Measurements from ENCODE around the gene CD8A. TPM values are rescaled to one million over a fixed set of nuclear protein-coding genes. Genes with fewer than 3 reads are reported as not detected.
"Not testable (repeated sequence)": the region's sequence is repeated elsewhere in the genome, so short reads cannot be mapped to it uniquely, and the experiment has no call there.

The CD8A gene
- not detected in 2 replicates for polyA plus RNA-seq (2011; rRNA removed)
- polyA minus RNA-seq (2011; rRNA and poly(A)+ RNA removed) = not detected in 2 replicates

GRCh38 chr2:86790676-86791572 lies at the start of gene CD8A:
Gene CD8A (minus strand): TSS chr2:86790913. CDS start chr2:86790825, 88 bp downstream.
- Histone ChIP-seq H3K27me3 (ENCODE audit: control insufficient read depth, insufficient read depth, low read length) (peaks cover 47% of the 10 kb centered on the region), H3K36me3 (ENCODE audit: control insufficient read depth, insufficient read depth, low read length) (no peaks in the 10 kb centered on the region), H3K4me3 (ENCODE audit: low read depth, low read length) (no peak within 1 kb of the TSS)
- no peak for DNase-seq (ENCODE audit: low read depth)
- ChIA-PET POLR2A (interaction anchor here (0.5 kb wide), 1 partner anchor 21 kb away, joined by 4 read pairs; no protein-coding TSS in a partner anchor), CTCF (interaction anchor here (1.8 kb wide), 1 partner anchor 17 kb away, joined by 7 read pairs; no protein-coding TSS in a partner anchor)
- TF ChIP-seq, protein P1, sequence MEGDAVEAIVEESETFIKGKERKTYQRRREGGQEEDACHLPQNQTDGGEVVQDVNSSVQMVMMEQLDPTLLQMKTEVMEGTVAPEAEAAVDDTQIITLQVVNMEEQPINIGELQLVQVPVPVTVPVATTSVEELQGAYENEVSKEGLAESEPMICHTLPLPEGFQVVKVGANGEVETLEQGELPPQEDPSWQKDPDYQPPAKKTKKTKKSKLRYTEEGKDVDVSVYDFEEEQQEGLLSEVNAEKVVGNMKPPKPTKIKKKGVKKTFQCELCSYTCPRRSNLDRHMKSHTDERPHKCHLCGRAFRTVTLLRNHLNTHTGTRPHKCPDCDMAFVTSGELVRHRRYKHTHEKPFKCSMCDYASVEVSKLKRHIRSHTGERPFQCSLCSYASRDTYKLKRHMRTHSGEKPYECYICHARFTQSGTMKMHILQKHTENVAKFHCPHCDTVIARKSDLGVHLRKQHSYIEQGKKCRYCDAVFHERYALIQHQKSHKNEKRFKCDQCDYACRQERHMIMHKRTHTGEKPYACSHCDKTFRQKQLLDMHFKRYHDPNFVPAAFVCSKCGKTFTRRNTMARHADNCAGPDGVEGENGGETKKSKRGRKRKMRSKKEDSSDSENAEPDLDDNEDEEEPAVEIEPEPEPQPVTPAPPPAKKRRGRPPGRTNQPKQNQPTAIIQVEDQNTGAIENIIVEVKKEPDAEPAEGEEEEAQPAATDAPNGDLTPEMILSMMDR (IDR thresholded peaks at IDR 0.05; ENCODE audit: insufficient read depth, low read depth, low read length) = no peak

DNA sequence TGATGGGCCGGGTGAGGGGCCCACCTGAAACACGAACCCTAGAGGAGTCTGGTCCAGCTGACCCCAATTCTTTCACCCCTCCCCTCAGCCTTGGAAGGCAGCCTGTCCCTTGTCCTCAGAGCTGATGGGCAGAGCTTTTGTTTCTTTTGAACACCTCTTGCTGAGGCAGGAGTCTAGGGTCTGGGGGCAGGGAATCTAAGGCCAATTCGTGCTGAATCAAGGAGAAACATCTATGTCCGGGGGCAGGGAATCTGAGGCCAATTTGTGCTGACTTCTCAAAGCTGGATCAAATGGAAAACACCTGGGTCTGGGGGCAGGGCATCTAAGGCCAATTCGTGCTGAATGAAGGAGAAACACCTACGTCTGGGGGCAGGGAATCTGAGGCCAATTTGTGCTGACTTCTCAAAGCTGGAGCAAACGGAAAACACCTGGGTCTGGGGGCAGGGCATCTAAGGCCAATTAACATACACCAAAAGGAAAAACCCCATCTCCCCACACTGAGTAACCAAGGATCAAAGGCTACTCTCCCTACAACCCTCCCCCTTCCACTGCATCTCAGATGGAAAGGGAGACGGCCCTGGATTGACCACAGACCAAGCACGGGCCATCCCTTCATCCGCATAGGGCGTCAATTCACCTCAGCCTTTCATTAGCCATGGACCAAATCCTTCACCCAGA lies 49.3 kb upstream of the CD8A start:
- H3K27me3 ChIP-seq (ENCODE audit: control insufficient read depth, insufficient read depth, low read length); H3K36me3 ChIP-seq (ENCODE audit: control insufficient read depth, insufficient read depth, low read length); CTCF ChIA-PET; POLR2A ChIA-PET; H3K4me3 ChIP-seq (ENCODE audit: low read depth, low read length); DNase-seq (ENCODE audit: low read depth): not testable (repeated sequence)

DNA sequence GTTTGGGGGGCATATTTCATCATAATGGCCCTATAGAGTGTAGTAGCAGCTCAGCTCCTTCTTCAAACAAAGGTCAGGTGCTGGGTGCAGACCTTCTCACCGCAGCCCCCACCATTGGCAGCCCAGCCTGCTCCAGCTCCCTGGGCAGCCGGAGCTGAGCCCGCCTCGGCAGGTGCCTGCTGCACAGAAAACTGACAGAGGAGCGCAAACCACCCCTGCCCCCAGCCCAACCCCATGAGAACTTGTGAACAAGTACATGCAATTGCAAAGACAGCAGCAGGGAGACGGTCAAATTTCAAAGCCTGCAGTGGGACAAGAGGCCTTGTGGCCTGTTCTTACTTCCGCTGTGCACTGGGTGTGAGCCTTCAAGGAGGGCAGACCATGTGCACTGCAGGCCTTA lies 48.7 kb upstream of the CD8A start:
- CTCF ChIA-PET; POLR2A ChIA-PET; DNase-seq (ENCODE audit: low read depth); H3K27me3 ChIP-seq (ENCODE audit: control insufficient read depth, insufficient read depth, low read length); H3K4me3 ChIP-seq (ENCODE audit: low read depth, low read length); H3K36me3 ChIP-seq (ENCODE audit: control insufficient read depth, insufficient read depth, low read length): not testable (repeated sequence)

DNA sequence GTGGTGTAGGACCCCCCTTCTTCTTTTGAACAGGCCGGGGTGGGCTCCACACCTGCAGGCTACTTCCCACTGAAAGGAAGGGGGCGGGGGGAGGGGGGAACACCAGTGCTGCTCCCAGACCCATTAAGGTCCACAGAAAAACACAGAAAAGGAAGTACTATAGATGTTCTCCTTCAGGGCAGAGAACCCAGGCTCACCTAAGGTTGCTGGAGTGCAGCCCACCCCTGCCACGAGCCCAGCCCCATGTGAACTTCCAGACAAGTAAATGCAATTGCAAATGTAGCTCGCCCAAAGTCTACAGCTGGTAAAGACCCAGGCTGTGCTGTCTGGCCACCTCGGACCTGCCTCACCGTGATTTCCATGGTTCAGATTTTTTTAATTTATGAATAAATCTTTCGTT lies 47.0 kb upstream of the CD8A start:
- DNase-seq (ENCODE audit: low read depth); H3K27me3 ChIP-seq (ENCODE audit: control insufficient read depth, insufficient read depth, low read length); H3K4me3 ChIP-seq (ENCODE audit: low read depth, low read length); H3K36me3 ChIP-seq (ENCODE audit: control insufficient read depth, insufficient read depth, low read length); CTCF ChIA-PET; POLR2A ChIA-PET: not testable (repeated sequence)

DNA sequence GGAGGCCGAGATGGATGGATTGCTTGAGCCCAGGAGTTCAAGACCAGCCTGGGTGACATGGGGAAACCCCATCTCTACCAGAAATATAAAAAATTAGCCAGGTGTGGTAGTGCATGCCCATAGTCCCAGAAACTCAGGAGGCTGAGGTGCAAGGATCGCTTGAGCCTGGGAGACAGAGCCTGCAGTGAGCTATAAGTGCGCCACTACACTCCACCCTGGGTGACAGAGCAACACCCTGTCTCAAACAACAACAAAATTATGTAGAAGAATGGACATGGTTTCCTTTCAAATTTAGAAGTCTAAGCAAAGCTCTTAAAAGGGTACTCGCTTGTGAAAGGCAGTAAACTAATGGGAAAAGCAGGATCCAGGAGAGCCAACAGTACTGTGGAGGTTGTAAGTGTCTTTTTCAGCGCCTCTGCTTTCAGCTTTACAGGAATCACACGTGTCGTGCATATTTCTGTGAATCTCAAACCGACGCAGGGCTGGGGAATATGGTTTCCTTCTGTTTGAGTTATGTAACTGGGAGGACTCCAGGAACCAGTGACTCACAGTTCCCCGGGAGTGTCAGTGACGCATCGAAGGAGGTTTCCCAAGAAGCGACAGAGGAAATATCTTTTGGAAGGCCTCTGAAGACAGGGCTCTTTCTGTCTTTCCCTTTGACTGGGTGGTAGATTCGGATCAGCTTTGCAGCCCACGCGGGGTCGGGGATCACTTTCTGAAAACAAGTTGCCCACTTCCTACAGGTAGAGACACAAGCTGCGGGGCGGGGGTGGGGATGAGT lies 46.4 kb upstream of the CD8A start:
- CTCF ChIA-PET; H3K36me3 ChIP-seq (ENCODE audit: control insufficient read depth, insufficient read depth, low read length); POLR2A ChIA-PET; H3K4me3 ChIP-seq (ENCODE audit: low read depth, low read length); H3K27me3 ChIP-seq (ENCODE audit: control insufficient read depth, insufficient read depth, low read length): not testable (repeated sequence)
- DNase-seq (ENCODE audit: low read depth) = peak; percentile 47

DNA sequence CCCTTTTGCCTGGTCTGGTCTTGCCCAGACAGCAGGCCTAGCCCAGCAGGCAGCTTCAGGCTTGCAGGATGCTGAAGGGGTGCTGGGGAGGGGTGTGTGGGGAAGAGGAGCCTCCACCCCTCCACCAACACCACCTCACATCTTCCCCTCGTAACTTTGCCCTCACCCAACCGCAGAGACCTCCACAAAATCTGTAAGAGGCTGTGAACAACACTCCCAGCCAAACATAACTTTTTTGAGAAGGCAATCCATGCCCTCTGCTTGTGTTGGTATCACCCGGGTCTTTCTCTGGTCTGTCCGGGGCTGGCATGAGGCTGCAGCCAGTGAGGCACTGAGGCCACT lies 44.8 kb upstream of the CD8A start:
- DNase-seq (ENCODE audit: low read depth); H3K27me3 ChIP-seq (ENCODE audit: control insufficient read depth, insufficient read depth, low read length); H3K36me3 ChIP-seq (ENCODE audit: control insufficient read depth, insufficient read depth, low read length); H3K4me3 ChIP-seq (ENCODE audit: low read depth, low read length); POLR2A ChIA-PET; CTCF ChIA-PET: not testable (repeated sequence)

GRCh38 chr2:86833315-86833714 lies 42.6 kb upstream of the CD8A start:
- H3K27me3 ChIP-seq (ENCODE audit: control insufficient read depth, insufficient read depth, low read length) = 0 out of 2 replicates have a peak, but pooled peaks cover 2% of the 10 kb centered on the region
- POLR2A ChIA-PET = no interaction called here
- no peaks in the 10 kb centered on the region for H3K36me3 ChIP-seq (ENCODE audit: control insufficient read depth, insufficient read depth, low read length)
- H3K4me3 ChIP-seq (ENCODE audit: low read depth, low read length) = no peak overlapping the region
- no peak for DNase-seq (ENCODE audit: low read depth)
- TF ChIP-seq, protein P1 (IDR thresholded peaks at IDR 0.05; ENCODE audit: insufficient read depth, low read depth, low read length) = no peak
- CTCF ChIA-PET = no interaction called here

Measured in BJ (cell line).